ENCODE measurements around the gene ABI1.
A peak's percentile ranks its signal among the peaks of the same experiment; 100 is the strongest.
"Not testable (repeated sequence)": the region's sequence is repeated elsewhere in the genome, so short reads cannot be mapped to it uniquely, and the experiment has no call there.

Gene ABI1

GRCh38 chr10:26860443-26861204 is at the start of gene ABI1:
Gene ABI1 (minus strand): TSS chr10:26860958. CDS start chr10:26860863, 95 bp downstream.
- H3K9ac ChIP-seq: peak within 1 kb of the TSS; percentile 85
- peak within 1 kb of the TSS; percentile 95 for H3K4me3 ChIP-seq (ENCODE audit: low read depth, low read length)
- H3K27ac ChIP-seq: peak within 1 kb of the TSS; percentile 95
- peaks cover 22% of the 10 kb centered on the region for H3K79me2 ChIP-seq
- H3K4me2 ChIP-seq (ENCODE audit: low read length): peak within 1 kb of the TSS; percentile 56
- TF ChIP-seq CTCF (IDR thresholded peaks at IDR 0.05): no peak
- no peaks in the 10 kb centered on the region for H3K9me3 ChIP-seq (ENCODE audit: control insufficient read depth, low read length)
- no peaks in the 10 kb centered on the region for H3K36me3 ChIP-seq (ENCODE audit: control insufficient read depth, insufficient read depth, low read length)
- H3K4me1 ChIP-seq: peaks cover 3% of the 10 kb centered on the region
- H2AFZ ChIP-seq: peak within 1 kb of the TSS; percentile 95
- no peaks in the 10 kb centered on the region for H3K27me3 ChIP-seq (ENCODE audit: control insufficient read depth, insufficient read depth, low read length)

- Histone ChIP-seq H3K79me2 (no peaks in the 10 kb centered on the region), H2AFZ (no peak overlapping the region), H3K4me1 (no peaks in the 10 kb centered on the region), H3K4me3 (ENCODE audit: low read depth, low read length) (no peak overlapping the region), H3K27ac (no peak overlapping the region), H3K4me2 (ENCODE audit: low read length) (no peak overlapping the region), H3K9ac (no peak overlapping the region), H3K27me3 (ENCODE audit: control insufficient read depth, insufficient read depth, low read length) (no peaks in the 10 kb centered on the region), H3K9me3 (ENCODE audit: control insufficient read depth, low read length) (no peaks in the 10 kb centered on the region), H3K36me3 (ENCODE audit: control insufficient read depth, insufficient read depth, low read length) (no peaks in the 10 kb centered on the region)
- TF ChIP-seq CTCF (IDR thresholded peaks at IDR 0.05): no peak
Measured at GRCh38 chr10:26909753-26910152, 49.0 kb upstream of the ABI1 start.

- H3K9me3 ChIP-seq (ENCODE audit: control insufficient read depth, low read length); H3K9ac ChIP-seq; H3K27me3 ChIP-seq (ENCODE audit: control insufficient read depth, insufficient read depth, low read length); H3K36me3 ChIP-seq (ENCODE audit: control insufficient read depth, insufficient read depth, low read length); H3K27ac ChIP-seq; H3K4me3 ChIP-seq (ENCODE audit: low read depth, low read length); H3K4me1 ChIP-seq; H2AFZ ChIP-seq; H3K79me2 ChIP-seq; H3K4me2 ChIP-seq (ENCODE audit: low read length): not testable (repeated sequence)
Measured at GRCh38 chr10:26905253-26905781, 44.6 kb upstream of the ABI1 start.

- no peaks in the 10 kb centered on the region for H3K27me3 ChIP-seq (ENCODE audit: control insufficient read depth, insufficient read depth, low read length)
- H3K36me3 ChIP-seq (ENCODE audit: control insufficient read depth, insufficient read depth, low read length): no peaks in the 10 kb centered on the region
- H2AFZ ChIP-seq: no peak overlapping the region
- no peaks in the 10 kb centered on the region for H3K4me1 ChIP-seq
- no peak overlapping the region for H3K4me2 ChIP-seq (ENCODE audit: low read length)
- H3K27ac ChIP-seq: no peak overlapping the region
- TF ChIP-seq CTCF (IDR thresholded peaks at IDR 0.05): no peak
- H3K4me3 ChIP-seq (ENCODE audit: low read depth, low read length): no peak overlapping the region
- no peak overlapping the region for H3K9ac ChIP-seq
- no peaks in the 10 kb centered on the region for H3K9me3 ChIP-seq (ENCODE audit: control insufficient read depth, low read length)
- no peaks in the 10 kb centered on the region for H3K79me2 ChIP-seq
Measured at GRCh38 chr10:26903431-26904217, 42.9 kb upstream of the ABI1 start.

GRCh38 chr10:26892306-26892923 is 31.7 kb upstream of the ABI1 start:
- not testable (repeated sequence) for H3K9ac ChIP-seq; H3K9me3 ChIP-seq (ENCODE audit: control insufficient read depth, low read length); H3K4me3 ChIP-seq (ENCODE audit: low read depth, low read length); H2AFZ ChIP-seq; H3K36me3 ChIP-seq (ENCODE audit: control insufficient read depth, insufficient read depth, low read length); H3K4me1 ChIP-seq; H3K27me3 ChIP-seq (ENCODE audit: control insufficient read depth, insufficient read depth, low read length); H3K79me2 ChIP-seq; H3K27ac ChIP-seq; H3K4me2 ChIP-seq (ENCODE audit: low read length)

All from parathyroid adenoma (tissue), 2 donors.